Measurements from ENCODE around the gene GART. TPM values are rescaled to one million over a fixed set of nuclear protein-coding genes. Genes with fewer than 3 reads are reported as not detected.

GART gene
- total and polyA plus RNA-seq, 2 donors (not counting 3 experiments of a cell fraction or from before 2014, with no cell fraction given): 12.0 to 112 TPM

DNA sequence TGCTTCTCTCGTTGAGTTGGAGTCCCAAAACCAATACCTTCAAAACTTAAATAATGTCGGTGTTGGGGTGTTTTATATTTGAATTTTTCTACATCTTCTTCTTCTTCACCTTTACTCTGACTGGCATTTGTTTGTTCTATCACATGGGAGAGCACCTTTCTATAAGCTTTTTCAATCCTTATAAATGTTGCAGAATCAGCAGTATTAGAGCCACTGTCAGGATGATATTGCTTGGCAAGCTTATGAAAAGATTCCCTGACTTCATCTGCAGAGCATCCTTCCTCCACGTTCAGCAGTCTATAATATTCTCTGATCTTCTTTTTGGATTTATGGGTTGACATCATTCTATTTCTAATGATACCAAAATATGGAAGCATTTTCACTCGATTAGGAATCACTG is 53.0 kb downstream of the GART start:
- Histone ChIP-seq H3K79me2 (ENCODE audit: control insufficient read depth, insufficient read depth, low read length) (no peaks in the 10 kb centered on the region), H2AFZ (ENCODE audit: low read depth, low read length) (no peak overlapping the region), H3K4me2 (ENCODE audit: insufficient read depth, low read length) (no peak overlapping the region), H3K9me3 (replicated peaks; ENCODE audit: control insufficient read depth, insufficient read depth, low read length) (no peaks in the 10 kb centered on the region), H4K20me1 (replicated peaks; ENCODE audit: control insufficient read depth, extremely low read depth, insufficient read depth, low read length) (no peaks in the 10 kb centered on the region), H3K27me3 (ENCODE audit: control insufficient read depth in 2 of 2, insufficient read depth in 2 of 2, low read length in 2 of 2) (no peaks in the 10 kb centered on the region), H3K9me1 (replicated peaks; ENCODE audit: control insufficient read depth, extremely low read depth, insufficient read depth, low read length) (no peaks in the 10 kb centered on the region), H3K36me3 (ENCODE audit: control insufficient read depth in 2 of 2, extremely low read depth in 1 of 2, insufficient read depth in 2 of 2, low read length in 2 of 2) (no peaks in the 10 kb centered on the region), H3K27ac (ENCODE audit: insufficient read depth, low read depth, low read length) (no peak overlapping the region), H3K9ac (replicated peaks; ENCODE audit: extremely low read depth, insufficient read depth, low read length) (no peak overlapping the region), H3K4me1 (ENCODE audit: control insufficient read depth, extremely low read depth, insufficient read depth, low read length) (peaks cover 4% of the 10 kb centered on the region), H3K4me3 (replicated peaks in 1 of 3; ENCODE audit: insufficient read depth in 1 of 3, low read depth in 1 of 3, low read length in 3 of 3) (no peak overlapping the region)
- intact Hi-C loops (cut with micrococcal nuclease) (no loop called here), dilution Hi-C loops (cut with MboI; ENCODE audit: extremely low pct_ligation_motif_present, low sequenced_read_pairs) (no loop called here)
- CTCF ChIA-PET: no interaction called here
- DNase-seq (ENCODE audit: low read depth, low spot score) (no peak), FAIRE-seq (no peak)
- no peak for TF ChIP-seq EZH2 (IDR thresholded peaks at IDR 0.05; ENCODE audit: borderline replicate concordance, low read depth, low read length, severe bottlenecking)
- TF ChIP-seq, protein P1, sequence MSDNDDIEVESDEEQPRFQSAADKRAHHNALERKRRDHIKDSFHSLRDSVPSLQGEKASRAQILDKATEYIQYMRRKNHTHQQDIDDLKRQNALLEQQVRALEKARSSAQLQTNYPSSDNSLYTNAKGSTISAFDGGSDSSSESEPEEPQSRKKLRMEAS (IDR thresholded peaks at IDR 0.05; ENCODE audit: insufficient read depth, insufficient read length): no peak
- TF ChIP-seq, protein P2, sequence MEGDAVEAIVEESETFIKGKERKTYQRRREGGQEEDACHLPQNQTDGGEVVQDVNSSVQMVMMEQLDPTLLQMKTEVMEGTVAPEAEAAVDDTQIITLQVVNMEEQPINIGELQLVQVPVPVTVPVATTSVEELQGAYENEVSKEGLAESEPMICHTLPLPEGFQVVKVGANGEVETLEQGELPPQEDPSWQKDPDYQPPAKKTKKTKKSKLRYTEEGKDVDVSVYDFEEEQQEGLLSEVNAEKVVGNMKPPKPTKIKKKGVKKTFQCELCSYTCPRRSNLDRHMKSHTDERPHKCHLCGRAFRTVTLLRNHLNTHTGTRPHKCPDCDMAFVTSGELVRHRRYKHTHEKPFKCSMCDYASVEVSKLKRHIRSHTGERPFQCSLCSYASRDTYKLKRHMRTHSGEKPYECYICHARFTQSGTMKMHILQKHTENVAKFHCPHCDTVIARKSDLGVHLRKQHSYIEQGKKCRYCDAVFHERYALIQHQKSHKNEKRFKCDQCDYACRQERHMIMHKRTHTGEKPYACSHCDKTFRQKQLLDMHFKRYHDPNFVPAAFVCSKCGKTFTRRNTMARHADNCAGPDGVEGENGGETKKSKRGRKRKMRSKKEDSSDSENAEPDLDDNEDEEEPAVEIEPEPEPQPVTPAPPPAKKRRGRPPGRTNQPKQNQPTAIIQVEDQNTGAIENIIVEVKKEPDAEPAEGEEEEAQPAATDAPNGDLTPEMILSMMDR (IDR thresholded peaks at IDR 0.05; ENCODE audit: extremely low read depth in 1 of 2, insufficient read depth in 1 of 2, low read depth in 1 of 2, low read length in 2 of 2): no peak
- no peak for TF ChIP-seq POLR2AphosphoS5 (IDR thresholded peaks at IDR 0.05; ENCODE audit: insufficient read depth, low read depth, low read length)
- TF ChIP-seq FOS (IDR thresholded peaks at IDR 0.05; ENCODE audit: borderline replicate concordance, insufficient read depth, low read length): no peak
- TF ChIP-seq MYC (IDR thresholded peaks at IDR 0.05; ENCODE audit: low read depth, low read length): no peak
- TF ChIP-seq JUN (IDR thresholded peaks at IDR 0.05; ENCODE audit: borderline replicate concordance, insufficient read depth, insufficient read length, low read depth): no peak
- TF ChIP-seq POLR2A (IDR thresholded peaks at IDR 0.05; ENCODE audit: low read depth, low read length): no peak
- no peak for TF ChIP-seq GATA2 (IDR thresholded peaks at IDR 0.05; ENCODE audit: insufficient read depth, insufficient read length, low read depth, low read length)
- BruUV-seq (replicated peaks): no TSS peak
- POLR2A ChIA-PET: no interaction called here

All from endothelial cell of umbilical vein (primary cell).